ENCODE data around the gene KLK13. TPM values are rescaled to one million over a fixed set of nuclear protein-coding genes. Genes with fewer than 3 reads are reported as not detected.

The KLK13 gene
- total RNA-seq, 2 experiments from 2014 or later: not detected

- intact Hi-C loops (cut with micrococcal nuclease): no loop called here
- no peak for TF ChIP-seq CTCF (IDR thresholded peaks at IDR 0.05)
- H3K27me3 Mint-ChIP-seq: peaks cover 5% of the 10 kb centered on the region
- ATAC-seq (no peak), DNase-seq (no peak)
- H3K9me3 Mint-ChIP-seq: no peaks in the 10 kb centered on the region
- ChIA-PET POLR2A (no interaction called here), CTCF (no interaction called here)
- H3K27ac Mint-ChIP-seq: no peak overlapping the region
- no peak overlapping the region for H3K4me3 Mint-ChIP-seq
- H3K4me1 Mint-ChIP-seq (ENCODE audit: low read depth): no peaks in the 10 kb centered on the region
- no peaks in the 10 kb centered on the region for H3K36me3 Mint-ChIP-seq (ENCODE audit: low read depth)
Observed at GRCh38 chr19:51086153-51086850, 21.4 kb upstream of the KLK13 start.

GRCh38 chr19:51084505-51084904, 19.6 kb upstream of the KLK13 start:
- Mint-ChIP-seq H3K27ac (no peak overlapping the region), H3K4me1 (ENCODE audit: low read depth) (no peaks in the 10 kb centered on the region), H3K4me3 (no peak overlapping the region), H3K9me3 (no peaks in the 10 kb centered on the region), H3K36me3 (ENCODE audit: low read depth) (no peaks in the 10 kb centered on the region), H3K27me3 (peaks cover 5% of the 10 kb centered on the region)
- ChIA-PET POLR2A (no interaction called here), CTCF (no interaction called here)
- ATAC-seq: no peak
- DNase-seq: no peak
- intact Hi-C loops (cut with micrococcal nuclease): no loop called here
- TF ChIP-seq CTCF (IDR thresholded peaks at IDR 0.05): no peak

GRCh38 chr19:51083783-51084182, 18.9 kb upstream of the KLK13 start:
- no peaks in the 10 kb centered on the region for H3K9me3 Mint-ChIP-seq

GRCh38 chr19:51083181-51083580, 18.3 kb upstream of the KLK13 start:
- TF ChIP-seq CTCF (IDR thresholded peaks at IDR 0.05): no peak
- no peak for DNase-seq
- H3K36me3 Mint-ChIP-seq (ENCODE audit: low read depth): no peaks in the 10 kb centered on the region
- intact Hi-C loops (cut with micrococcal nuclease): no loop called here
- H3K27me3 Mint-ChIP-seq: peaks cover 5% of the 10 kb centered on the region
- no peaks in the 10 kb centered on the region for H3K4me1 Mint-ChIP-seq (ENCODE audit: low read depth)
- ATAC-seq: no peak
- H3K9me3 Mint-ChIP-seq: no peaks in the 10 kb centered on the region
- no peak overlapping the region for H3K27ac Mint-ChIP-seq
- no peak overlapping the region for H3K4me3 Mint-ChIP-seq
- POLR2A ChIA-PET: no interaction called here
- CTCF ChIA-PET: no interaction called here

More at GRCh38 chr19:51083783-51084182, 18.9 kb upstream of the KLK13 start:
- DNase-seq: no peak
- intact Hi-C loops (cut with micrococcal nuclease): no loop called here
- no peak overlapping the region for H3K4me3 Mint-ChIP-seq
- ChIA-PET POLR2A (no interaction called here), CTCF (no interaction called here)
- TF ChIP-seq CTCF (IDR thresholded peaks at IDR 0.05): no peak
- ATAC-seq: no peak
- no peaks in the 10 kb centered on the region for H3K36me3 Mint-ChIP-seq (ENCODE audit: low read depth)
- no peaks in the 10 kb centered on the region for H3K4me1 Mint-ChIP-seq (ENCODE audit: low read depth)
- H3K27ac Mint-ChIP-seq: no peak overlapping the region
- peaks cover 5% of the 10 kb centered on the region for H3K27me3 Mint-ChIP-seq

GRCh38 chr19:51082611-51083010, 17.7 kb upstream of the KLK13 start, which contains the start of gene KLK14:
KLK14 (minus strand) TSS chr19:51082887; CDS start chr19:51082614, 273 bp downstream.
- Mint-ChIP-seq H3K4me1 (ENCODE audit: low read depth) (no peaks in the 10 kb centered on the region), H3K4me3 (no peak within 1 kb of the TSS), H3K9me3 (no peaks in the 10 kb centered on the region), H3K27ac (no peak within 1 kb of the TSS), H3K27me3 (peaks cover 5% of the 10 kb centered on the region), H3K36me3 (ENCODE audit: low read depth) (no peaks in the 10 kb centered on the region)
- ChIA-PET CTCF (no interaction called here), POLR2A (no interaction called here)
- intact Hi-C loops (cut with micrococcal nuclease): no loop called here
- DNase-seq (no peak), ATAC-seq (no peak)
- TF ChIP-seq CTCF (IDR thresholded peaks at IDR 0.05): no peak
